ENCODE data around the gene KCNIP4.

DNA sequence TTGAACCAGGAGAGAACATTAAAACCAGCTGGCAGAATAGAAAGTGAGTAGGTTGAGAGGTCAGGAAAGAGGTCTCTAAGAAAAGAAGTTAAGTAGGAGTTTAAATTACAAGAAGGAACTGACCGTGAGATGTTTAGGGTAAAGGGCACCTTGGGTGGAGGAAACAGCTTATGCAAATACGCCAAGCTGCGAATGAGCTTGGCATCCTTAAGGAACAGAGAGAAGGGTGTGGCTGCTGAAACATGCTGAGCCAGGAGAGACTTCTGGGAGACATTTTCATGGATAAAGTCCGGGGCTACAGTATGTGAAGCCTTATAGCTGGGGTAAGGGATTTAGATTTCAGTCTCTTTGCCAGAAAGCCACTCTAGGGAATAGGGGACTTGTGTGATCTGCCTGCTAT is 249.1 kb downstream of the KCNIP4 start:
- TF ChIP-seq, protein P1, sequence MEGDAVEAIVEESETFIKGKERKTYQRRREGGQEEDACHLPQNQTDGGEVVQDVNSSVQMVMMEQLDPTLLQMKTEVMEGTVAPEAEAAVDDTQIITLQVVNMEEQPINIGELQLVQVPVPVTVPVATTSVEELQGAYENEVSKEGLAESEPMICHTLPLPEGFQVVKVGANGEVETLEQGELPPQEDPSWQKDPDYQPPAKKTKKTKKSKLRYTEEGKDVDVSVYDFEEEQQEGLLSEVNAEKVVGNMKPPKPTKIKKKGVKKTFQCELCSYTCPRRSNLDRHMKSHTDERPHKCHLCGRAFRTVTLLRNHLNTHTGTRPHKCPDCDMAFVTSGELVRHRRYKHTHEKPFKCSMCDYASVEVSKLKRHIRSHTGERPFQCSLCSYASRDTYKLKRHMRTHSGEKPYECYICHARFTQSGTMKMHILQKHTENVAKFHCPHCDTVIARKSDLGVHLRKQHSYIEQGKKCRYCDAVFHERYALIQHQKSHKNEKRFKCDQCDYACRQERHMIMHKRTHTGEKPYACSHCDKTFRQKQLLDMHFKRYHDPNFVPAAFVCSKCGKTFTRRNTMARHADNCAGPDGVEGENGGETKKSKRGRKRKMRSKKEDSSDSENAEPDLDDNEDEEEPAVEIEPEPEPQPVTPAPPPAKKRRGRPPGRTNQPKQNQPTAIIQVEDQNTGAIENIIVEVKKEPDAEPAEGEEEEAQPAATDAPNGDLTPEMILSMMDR (IDR thresholded peaks at IDR 0.05), result no peak
- no peak for TF ChIP-seq POLR2A (IDR thresholded peaks at IDR 0.05)
